ENCODE results near the gene GPR132. TPM values are rescaled to one million over a fixed set of nuclear protein-coding genes. Genes with fewer than 3 reads are reported as not detected.

GPR132 gene
- total and polyA plus RNA-seq, 9 of the 15 experiments (the other 6 are each of a cell fraction or from before 2014, with no cell fraction given) = 0.01 to 1.1 (median 0.25) TPM; not detected in 1

DNA sequence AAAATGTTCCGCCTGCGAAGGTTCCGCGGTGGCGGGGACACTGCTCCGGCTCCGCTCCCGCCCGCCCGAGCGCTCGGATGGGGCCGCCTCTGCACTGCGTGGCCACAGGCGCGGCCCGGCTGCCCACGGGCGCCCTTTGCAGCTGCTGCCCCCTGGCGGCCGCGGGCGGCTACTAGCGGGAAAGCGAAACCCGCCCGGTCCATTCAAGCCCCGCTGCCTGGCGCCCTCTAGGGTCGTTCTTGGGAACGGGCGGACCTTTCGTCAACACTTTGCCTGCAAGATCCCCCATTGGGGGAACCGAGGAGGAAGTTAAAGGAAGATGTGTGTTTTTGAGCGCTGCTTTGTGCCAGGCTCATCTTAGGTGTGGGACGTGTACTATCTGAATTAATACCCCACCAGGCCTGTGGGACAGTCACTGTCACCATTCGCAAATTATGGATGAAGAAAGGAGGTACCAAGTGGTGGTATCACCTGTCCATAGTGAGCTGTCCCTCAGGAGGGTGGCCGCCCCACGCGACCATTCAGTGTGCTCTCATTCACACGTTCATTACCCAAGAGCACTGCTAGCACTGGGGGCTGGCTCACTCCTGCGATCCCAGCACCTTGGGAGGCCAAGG lies 19.4 kb downstream of the GPR132 start (continued):
- TF ChIP-seq, protein P1, sequence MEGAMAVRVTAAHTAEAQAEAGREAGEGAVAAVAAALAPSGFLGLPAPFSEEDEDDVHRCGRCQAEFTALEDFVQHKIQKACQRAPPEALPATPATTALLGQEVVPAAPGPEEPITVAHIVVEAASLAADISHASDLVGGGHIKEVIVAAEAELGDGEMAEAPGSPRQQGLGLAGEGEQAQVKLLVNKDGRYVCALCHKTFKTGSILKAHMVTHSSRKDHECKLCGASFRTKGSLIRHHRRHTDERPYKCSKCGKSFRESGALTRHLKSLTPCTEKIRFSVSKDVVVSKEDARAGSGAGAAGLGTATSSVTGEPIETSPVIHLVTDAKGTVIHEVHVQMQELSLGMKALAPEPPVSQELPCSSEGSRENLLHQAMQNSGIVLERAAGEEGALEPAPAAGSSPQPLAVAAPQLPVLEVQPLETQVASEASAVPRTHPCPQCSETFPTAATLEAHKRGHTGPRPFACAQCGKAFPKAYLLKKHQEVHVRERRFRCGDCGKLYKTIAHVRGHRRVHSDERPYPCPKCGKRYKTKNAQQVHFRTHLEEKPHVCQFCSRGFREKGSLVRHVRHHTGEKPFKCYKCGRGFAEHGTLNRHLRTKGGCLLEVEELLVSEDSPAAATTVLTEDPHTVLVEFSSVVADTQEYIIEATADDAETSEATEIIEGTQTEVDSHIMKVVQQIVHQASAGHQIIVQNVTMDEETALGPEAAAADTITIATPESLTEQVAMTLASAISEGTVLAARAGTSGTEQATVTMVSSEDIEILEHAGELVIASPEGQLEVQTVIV (CRISPR knock-in tag; IDR thresholded peaks at IDR 0.05; ENCODE audit: borderline replicate concordance) = no peak
- no peak for TF ChIP-seq BDP1 (IDR thresholded peaks at IDR 0.05; ENCODE audit: insufficient read depth, insufficient read length)
- TF ChIP-seq SAP30 (IDR thresholded peaks at IDR 0.05; ENCODE audit: borderline replicate concordance, insufficient read depth, low read depth, low read length, poor library complexity, severe bottlenecking) = no peak
- no peak for TF ChIP-seq ZNF239 (CRISPR knock-in tag; IDR thresholded peaks at IDR 0.05)
- no peak for TF ChIP-seq DPF2 (IDR thresholded peaks at IDR 0.05)
- no peak for TF ChIP-seq XRCC3 (IDR thresholded peaks at IDR 0.05)
- no peak for TF ChIP-seq JUNB (CRISPR knock-in tag; conservative IDR thresholded peaks at IDR 0.05)
- no peak for TF ChIP-seq KAT8 (IDR thresholded peaks at IDR 0.05; ENCODE audit: low read depth)
- TF ChIP-seq, protein P2, sequence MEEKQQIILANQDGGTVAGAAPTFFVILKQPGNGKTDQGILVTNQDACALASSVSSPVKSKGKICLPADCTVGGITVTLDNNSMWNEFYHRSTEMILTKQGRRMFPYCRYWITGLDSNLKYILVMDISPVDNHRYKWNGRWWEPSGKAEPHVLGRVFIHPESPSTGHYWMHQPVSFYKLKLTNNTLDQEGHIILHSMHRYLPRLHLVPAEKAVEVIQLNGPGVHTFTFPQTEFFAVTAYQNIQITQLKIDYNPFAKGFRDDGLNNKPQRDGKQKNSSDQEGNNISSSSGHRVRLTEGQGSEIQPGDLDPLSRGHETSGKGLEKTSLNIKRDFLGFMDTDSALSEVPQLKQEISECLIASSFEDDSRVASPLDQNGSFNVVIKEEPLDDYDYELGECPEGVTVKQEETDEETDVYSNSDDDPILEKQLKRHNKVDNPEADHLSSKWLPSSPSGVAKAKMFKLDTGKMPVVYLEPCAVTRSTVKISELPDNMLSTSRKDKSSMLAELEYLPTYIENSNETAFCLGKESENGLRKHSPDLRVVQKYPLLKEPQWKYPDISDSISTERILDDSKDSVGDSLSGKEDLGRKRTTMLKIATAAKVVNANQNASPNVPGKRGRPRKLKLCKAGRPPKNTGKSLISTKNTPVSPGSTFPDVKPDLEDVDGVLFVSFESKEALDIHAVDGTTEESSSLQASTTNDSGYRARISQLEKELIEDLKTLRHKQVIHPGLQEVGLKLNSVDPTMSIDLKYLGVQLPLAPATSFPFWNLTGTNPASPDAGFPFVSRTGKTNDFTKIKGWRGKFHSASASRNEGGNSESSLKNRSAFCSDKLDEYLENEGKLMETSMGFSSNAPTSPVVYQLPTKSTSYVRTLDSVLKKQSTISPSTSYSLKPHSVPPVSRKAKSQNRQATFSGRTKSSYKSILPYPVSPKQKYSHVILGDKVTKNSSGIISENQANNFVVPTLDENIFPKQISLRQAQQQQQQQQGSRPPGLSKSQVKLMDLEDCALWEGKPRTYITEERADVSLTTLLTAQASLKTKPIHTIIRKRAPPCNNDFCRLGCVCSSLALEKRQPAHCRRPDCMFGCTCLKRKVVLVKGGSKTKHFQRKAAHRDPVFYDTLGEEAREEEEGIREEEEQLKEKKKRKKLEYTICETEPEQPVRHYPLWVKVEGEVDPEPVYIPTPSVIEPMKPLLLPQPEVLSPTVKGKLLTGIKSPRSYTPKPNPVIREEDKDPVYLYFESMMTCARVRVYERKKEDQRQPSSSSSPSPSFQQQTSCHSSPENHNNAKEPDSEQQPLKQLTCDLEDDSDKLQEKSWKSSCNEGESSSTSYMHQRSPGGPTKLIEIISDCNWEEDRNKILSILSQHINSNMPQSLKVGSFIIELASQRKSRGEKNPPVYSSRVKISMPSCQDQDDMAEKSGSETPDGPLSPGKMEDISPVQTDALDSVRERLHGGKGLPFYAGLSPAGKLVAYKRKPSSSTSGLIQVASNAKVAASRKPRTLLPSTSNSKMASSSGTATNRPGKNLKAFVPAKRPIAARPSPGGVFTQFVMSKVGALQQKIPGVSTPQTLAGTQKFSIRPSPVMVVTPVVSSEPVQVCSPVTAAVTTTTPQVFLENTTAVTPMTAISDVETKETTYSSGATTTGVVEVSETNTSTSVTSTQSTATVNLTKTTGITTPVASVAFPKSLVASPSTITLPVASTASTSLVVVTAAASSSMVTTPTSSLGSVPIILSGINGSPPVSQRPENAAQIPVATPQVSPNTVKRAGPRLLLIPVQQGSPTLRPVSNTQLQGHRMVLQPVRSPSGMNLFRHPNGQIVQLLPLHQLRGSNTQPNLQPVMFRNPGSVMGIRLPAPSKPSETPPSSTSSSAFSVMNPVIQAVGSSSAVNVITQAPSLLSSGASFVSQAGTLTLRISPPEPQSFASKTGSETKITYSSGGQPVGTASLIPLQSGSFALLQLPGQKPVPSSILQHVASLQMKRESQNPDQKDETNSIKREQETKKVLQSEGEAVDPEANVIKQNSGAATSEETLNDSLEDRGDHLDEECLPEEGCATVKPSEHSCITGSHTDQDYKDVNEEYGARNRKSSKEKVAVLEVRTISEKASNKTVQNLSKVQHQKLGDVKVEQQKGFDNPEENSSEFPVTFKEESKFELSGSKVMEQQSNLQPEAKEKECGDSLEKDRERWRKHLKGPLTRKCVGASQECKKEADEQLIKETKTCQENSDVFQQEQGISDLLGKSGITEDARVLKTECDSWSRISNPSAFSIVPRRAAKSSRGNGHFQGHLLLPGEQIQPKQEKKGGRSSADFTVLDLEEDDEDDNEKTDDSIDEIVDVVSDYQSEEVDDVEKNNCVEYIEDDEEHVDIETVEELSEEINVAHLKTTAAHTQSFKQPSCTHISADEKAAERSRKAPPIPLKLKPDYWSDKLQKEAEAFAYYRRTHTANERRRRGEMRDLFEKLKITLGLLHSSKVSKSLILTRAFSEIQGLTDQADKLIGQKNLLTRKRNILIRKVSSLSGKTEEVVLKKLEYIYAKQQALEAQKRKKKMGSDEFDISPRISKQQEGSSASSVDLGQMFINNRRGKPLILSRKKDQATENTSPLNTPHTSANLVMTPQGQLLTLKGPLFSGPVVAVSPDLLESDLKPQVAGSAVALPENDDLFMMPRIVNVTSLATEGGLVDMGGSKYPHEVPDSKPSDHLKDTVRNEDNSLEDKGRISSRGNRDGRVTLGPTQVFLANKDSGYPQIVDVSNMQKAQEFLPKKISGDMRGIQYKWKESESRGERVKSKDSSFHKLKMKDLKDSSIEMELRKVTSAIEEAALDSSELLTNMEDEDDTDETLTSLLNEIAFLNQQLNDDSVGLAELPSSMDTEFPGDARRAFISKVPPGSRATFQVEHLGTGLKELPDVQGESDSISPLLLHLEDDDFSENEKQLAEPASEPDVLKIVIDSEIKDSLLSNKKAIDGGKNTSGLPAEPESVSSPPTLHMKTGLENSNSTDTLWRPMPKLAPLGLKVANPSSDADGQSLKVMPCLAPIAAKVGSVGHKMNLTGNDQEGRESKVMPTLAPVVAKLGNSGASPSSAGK (IDR thresholded peaks at IDR 0.05) = no peak
- TF ChIP-seq ZNF174 (CRISPR knock-in tag; IDR thresholded peaks at IDR 0.05) = no peak
- no peak for TF ChIP-seq NR4A1 (CRISPR knock-in tag; IDR thresholded peaks at IDR 0.05)
- TF ChIP-seq NR4A1 (tag; IDR thresholded peaks at IDR 0.05) = no peak
- TF ChIP-seq MTA1 (IDR thresholded peaks at IDR 0.05; ENCODE audit: borderline replicate concordance) = no peak
- no peak for TF ChIP-seq MYBL2 (IDR thresholded peaks at IDR 0.05; ENCODE audit: low read depth)
- no peak for TF ChIP-seq MYBL2 (CRISPR knock-in tag; IDR thresholded peaks at IDR 0.05; ENCODE audit: borderline replicate concordance)
- TF ChIP-seq NFXL1 (CRISPR knock-in tag; IDR thresholded peaks at IDR 0.05) = no peak

All from K562 (cell line).